HG03025 (cell line): Measurements from ENCODE around the gene ARL13B.
"Not testable (repeated sequence)": the region's sequence is repeated elsewhere in the genome, so short reads cannot be mapped to it uniquely, and the experiment has no call there.

Experiments used
- ATAC-seq: cut with Tn5 transposase; IDR thresholded peaks from one replicate; pipeline ENCODE4 v1.9.1; 2021; ENCODE audit warnings: mild to moderate bottlenecking, moderate library complexity; ENCODE audit not compliant: unreplicated experiment, low FRiP score

ARL13B gene

GRCh38 chr3:94050546-94050945 lies 70.6 kb downstream of the ARL13B start:
- no peak for ATAC-seq

DNA sequence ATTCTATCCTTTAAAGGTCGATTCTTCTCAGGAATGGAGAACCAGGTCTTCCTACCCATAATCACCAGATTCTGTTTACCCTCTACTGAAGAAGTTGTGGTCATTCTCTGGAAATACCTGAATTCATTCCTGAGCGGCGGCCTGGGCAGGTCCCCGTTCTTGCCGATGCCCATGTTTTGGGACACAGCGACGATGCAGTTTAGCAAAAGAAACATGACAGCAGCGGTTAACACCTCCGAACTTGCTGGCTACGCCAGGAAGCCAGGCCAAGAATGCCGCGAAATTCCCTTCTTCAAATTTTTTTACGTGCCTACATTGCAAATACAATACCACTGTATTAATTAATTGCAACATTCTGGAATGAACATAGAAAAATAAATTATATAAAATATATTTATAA lies 81.3 kb downstream of the ARL13B start:
- ATAC-seq: no peak

DNA sequence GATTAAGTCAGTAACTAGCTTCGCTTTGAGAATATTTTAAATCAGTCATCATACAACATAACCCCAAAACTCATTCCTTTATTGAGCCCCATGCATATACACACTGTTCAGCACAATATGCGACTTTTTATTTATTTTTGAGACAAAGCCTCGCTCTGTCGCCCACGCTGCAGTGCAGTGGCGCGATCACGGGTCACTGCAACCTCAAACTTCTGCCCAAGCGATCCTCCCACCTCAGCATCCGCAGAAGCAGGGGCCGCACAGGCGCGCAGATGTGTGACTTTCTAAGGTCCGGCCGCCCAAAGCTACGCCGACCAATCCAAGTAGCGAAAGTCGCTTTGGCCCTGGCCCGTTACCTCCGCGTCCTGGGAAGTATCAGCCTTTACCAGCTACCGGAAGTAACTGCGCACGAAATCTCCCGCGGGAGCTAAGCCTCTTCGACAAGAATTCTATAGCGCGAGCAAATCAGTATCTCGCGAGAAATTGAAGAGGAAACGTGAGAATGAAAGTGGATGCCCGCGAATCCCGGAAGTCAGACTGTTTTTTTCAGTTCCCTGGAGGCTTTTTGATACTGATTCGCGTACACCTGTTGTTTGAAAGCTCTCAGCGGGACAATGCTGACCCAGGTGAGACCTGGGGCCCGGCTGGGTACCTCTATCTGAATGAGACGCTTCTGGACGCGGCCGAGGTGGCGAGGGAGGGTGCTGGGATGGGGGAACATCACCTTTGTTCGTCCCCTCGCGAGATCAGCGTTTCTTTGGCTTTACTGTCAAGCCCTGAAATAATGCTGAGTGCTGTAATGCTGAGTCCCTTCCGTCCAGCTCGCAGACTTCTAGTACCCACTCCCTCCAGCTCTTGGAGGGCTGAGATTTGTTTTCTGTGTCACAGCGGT lies 82.8 kb downstream of the ARL13B start, which contains the start of the genes DHFR2 and NSUN3:
TSS of gene DHFR2 (minus strand) at position 404 of the 892 bp plus-strand sequence. CDS start 1,405 bp downstream, outside the sequence.
TSS of gene NSUN3 (plus strand) at position 549 of the 892 bp plus-strand sequence. CDS start at position 615, 66 bp downstream.
- ATAC-seq: peak; percentile 96

DNA sequence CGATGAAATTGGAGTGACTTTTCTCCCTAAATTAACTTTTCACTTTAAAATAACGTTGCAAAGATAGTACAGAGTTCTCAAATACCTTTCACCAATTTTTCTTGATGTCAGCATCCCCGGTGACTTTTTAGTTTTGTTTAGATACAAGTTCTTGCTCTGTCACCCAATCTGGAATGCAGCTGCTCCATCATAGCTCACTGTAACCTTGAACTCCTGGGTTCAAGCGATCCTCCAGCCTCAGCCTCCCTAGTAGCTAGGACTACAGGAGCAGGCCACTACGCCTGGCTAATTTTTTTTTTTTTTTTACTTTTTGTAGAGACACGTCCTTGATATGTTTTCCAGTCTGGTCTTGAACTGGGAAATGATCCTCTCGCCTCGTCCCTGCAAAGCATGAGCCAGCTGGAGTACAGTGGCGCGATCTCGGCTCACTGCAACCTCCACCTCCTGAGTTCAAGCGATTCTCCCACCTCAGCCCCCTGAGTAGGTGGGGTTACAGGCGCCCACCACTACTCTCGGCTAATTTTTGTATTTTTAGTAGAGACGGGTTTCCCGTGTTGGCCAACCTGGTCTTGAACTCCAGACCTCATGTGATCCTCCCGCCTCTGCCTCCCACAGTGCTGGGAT lies 83.7 kb downstream of the ARL13B start:
- ATAC-seq: no peak

- no peak for ATAC-seq
Measured at GRCh38 chr3:94064243-94064860, 84.4 kb downstream of the ARL13B start.

DNA sequence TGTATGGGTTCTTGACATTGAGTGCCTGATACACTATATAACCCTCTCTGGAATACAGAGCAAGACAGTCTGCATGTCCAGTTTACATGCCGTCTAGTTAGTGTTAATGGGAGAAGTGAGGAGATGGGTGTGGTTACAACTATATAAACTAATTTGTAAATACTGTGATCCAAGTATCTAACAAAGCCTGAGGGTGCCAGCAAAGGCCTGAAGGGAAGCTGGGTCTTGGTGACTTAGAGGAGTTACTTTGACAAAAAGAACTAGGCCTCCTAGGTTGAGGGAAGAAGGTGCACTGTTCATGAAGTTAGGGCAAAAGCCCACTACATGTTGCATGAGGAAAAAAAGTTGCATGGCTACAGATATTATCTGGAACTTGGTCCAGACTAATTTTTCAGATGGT lies 85.2 kb downstream of the ARL13B start:
- no peak for ATAC-seq

DNA sequence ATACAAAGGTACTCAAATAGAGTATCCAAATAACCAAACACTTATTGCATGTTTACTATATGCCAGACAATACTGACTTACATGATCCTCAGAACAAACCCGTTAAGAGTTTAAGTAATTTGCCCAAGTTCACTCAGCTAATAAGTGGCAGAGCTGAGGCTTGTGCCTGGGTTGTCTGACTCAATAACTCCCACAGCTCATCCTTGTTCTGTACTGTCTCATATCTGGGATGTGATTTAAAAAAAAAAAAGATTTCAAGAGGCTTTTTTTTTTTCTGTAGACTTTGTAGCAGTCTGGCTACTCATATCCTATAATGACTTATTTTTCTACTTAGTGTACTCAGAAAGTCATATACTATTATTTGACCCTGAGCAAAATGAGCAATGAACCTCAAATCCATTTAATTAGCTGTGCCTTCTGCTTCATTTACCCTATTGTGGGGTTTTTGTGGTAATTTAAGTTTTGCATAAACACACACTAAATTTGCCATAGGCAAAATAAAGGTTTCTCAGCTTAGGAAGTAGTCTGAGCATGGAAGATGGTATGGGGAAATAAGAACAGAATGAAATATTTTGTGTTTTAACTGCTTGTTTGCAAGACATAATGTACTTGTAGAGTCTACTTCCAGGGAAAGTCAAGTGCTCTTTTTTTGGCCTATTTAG lies 86.0 kb downstream of the ARL13B start:
- no peak for ATAC-seq

- ATAC-seq: no peak
Measured at GRCh38 chr3:94066506-94067500, 86.8 kb downstream of the ARL13B start.

DNA sequence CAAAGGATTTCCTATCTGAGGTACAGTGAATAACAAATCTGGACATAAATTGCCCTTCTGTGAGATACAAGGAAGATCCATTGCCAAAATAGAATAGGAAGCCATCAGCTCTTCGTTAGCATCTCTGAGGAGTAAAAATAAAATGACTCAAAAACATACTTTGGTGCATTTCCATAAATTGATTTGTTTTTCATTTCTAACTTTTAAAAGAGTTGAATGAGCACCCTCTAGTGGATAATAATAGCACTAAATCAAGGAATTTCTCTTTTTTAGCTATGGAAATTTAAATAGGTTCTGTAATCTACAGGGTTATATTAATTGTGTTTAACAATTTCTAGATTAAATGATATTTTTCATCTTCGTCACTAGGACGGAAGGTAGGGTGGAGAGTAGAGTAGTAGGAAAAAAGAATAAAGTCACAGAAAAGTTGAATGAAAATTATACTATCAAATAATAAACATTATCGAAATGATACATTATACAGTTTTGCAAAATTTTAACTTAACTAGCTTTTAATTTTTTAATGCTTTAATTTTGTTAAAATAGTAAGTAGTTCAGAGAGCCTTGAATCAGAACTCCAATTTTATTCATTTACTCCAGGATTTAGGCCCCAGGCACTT lies 89.3 kb downstream of the ARL13B start:
- no peak for ATAC-seq

GRCh38 chr3:94070341-94070911 lies 90.5 kb downstream of the ARL13B start:
- ATAC-seq: peak; percentile 83

- ATAC-seq: peak; percentile 46
Measured at GRCh38 chr3:94071713-94072284, 91.8 kb downstream of the ARL13B start.

- no peak for ATAC-seq
Measured at GRCh38 chr3:94076055-94076454, 96.1 kb downstream of the ARL13B start.

DNA sequence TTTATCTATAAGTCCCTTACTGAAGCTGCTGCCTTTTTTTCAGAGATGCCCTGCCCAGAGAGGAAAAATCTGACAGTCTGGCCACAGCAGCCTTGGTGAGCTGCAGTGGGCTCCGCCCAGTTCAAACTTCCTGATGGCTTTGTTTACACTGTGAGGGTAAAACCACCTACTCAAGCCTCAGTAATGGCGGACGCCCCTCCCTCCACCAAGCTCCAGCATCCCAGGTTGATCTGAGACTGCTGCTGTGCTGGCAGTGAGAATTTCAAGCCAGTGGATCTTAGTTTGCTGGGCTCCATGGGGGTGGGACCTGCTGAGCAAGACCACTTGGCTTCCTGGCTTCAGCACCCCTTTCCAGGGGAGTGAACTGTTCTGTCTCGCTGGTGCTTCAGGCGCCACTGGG lies 100.6 kb downstream of the ARL13B start:
- not testable (repeated sequence) for ATAC-seq

DNA sequence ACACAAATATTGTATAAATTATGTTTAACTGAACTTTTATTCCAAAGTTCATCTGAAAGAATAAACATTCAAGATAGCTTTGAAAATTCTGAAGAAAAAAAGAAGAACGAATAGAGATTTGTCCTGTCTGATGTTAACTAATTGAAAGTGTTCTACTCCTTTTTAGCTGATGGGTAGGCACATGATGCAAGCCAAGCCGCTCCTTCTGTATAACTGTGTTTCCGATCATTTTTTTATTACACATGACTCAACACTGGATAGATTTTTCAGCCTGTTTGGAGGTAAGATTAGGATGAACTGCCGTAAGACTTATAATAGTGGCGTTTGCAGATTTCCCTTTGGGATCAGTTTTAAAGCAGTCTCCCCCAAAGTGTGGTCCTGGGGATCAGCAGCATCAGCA lies 101.9 kb downstream of the ARL13B start:
- no peak for ATAC-seq

- no peak for ATAC-seq
Measured at GRCh38 chr3:94082391-94082937, 102.5 kb downstream of the ARL13B start.

- no peak for ATAC-seq
Measured at GRCh38 chr3:94083261-94083660, 103.3 kb downstream of the ARL13B start.

DNA sequence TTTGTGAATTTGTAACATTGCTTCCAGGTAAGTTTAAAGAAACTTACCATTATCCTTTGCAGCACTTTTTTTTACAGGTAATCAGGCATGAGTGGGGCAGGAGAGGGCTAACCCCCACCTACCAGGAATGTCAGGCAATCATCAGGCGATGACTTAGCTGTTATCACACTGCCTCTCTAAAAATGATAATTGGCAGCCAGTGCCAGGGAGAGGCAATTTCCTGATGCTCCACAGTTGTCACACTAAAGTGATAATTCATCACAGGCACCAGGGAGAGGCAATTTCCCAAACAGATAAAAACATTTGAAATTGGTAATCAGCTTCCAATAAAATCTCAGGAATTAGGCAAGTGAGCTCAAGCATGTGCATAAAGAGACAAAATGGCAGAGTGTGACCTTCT lies 109.2 kb downstream of the ARL13B start:
- ATAC-seq: no peak

DNA sequence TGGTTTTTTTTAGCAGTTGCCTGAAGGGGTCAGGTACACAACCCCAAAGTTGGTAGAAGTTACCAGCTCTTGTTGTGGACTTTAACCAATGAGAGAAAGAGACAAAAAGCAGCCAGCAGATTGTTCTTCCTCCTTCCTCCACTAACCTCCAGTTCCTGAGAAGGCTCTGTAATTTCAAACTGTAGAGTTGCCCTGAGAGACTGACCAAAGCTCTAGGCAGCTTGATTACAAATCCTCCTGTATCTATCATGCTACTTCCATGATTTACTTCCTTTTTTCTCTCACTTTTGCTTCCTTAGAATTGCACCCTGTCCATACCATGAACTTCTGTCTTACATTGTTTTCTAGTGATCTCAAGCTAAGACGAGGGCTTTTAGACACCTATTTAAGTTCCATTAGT lies 112.1 kb downstream of the ARL13B start:
- no peak for ATAC-seq
